SK-N-SH treated with all-trans-retinoic acid at 6 μM for 48 hours (cell line): ENCODE measurements around the gene PHPT1.
"Not testable (repeated sequence)": the region's sequence is repeated elsewhere in the genome, so short reads cannot be mapped to it uniquely, and the experiment has no call there.

Source experiments
- ARNTL ChIP-seq: fragments of 450-650 bp; formaldehyde crosslinking; IDR thresholded peaks from 2 replicates; pipeline ENCODE4 v1.5.0; 2020; ENCODE audit warnings: low read depth, mild to moderate bottlenecking, moderate library complexity, borderline replicate concordance
- CREB5 ChIP-seq: fragments of 250-450 bp; sonication (Bioruptor Pico); IDR thresholded peaks from 2 replicates; pipeline ENCODE4 v1.5.1; 2020; ENCODE audit warnings: low read depth, mild to moderate bottlenecking, moderate library complexity
- ESRRG ChIP-seq: fragments of 250-450 bp; sonication (Bioruptor Pico); IDR thresholded peaks from 2 replicates; pipeline ENCODE4 v1.6.1; 2021; ENCODE audit warnings: mild to moderate bottlenecking
- GLIS3 ChIP-seq: fragments of 250-450 bp; sonication (Bioruptor Pico); IDR thresholded peaks from 2 replicates; pipeline ENCODE4 v1.5.0; 2020; ENCODE audit warnings: mild to moderate bottlenecking, moderate library complexity
- ISL1 ChIP-seq: fragments of 250-450 bp; sonication (Bioruptor Pico); IDR thresholded peaks from 2 replicates; pipeline ENCODE4 v2.1.2; 2022; ENCODE audit warnings: mild to moderate bottlenecking, moderate library complexity
- PPARA ChIP-seq: fragments of 250-450 bp; sonication (Bioruptor Pico); IDR thresholded peaks from 2 replicates; pipeline ENCODE4 v1.5.0; 2020; ENCODE audit warnings: mild to moderate bottlenecking, borderline replicate concordance
- TOX ChIP-seq: fragments of 250-450 bp; sonication (Bioruptor Pico); IDR thresholded peaks from 2 replicates; pipeline ENCODE4 v1.8.0; 2021; ENCODE audit warnings: mild to moderate bottlenecking, moderate library complexity, borderline replicate concordance
- ZFP3 ChIP-seq: fragments of 250-450 bp; sonication (Bioruptor Pico); IDR thresholded peaks from 2 replicates; pipeline ENCODE4 v1.5.0; 2020; ENCODE audit warnings: mild to moderate bottlenecking, moderate library complexity

GRCh38 chr9:136882947-136883283 is 33.7 kb downstream of the PHPT1 start:
- not testable (repeated sequence) for TF ChIP-seq CREB5 (CRISPR knock-in tag); TOX (CRISPR knock-in tag); ARNTL (CRISPR knock-in tag); ISL1 (CRISPR knock-in tag); ESRRG (CRISPR knock-in tag); PPARA; ZFP3 (CRISPR knock-in tag); GLIS3 (CRISPR knock-in tag)
